ENCODE measurements around the gene GNAQ. TPM values are rescaled to one million over a fixed set of nuclear protein-coding genes. Genes with fewer than 3 reads are reported as not detected.

Gene GNAQ
- total RNA-seq, 1 experiment from 2014 or later = 48.6 TPM

DNA sequence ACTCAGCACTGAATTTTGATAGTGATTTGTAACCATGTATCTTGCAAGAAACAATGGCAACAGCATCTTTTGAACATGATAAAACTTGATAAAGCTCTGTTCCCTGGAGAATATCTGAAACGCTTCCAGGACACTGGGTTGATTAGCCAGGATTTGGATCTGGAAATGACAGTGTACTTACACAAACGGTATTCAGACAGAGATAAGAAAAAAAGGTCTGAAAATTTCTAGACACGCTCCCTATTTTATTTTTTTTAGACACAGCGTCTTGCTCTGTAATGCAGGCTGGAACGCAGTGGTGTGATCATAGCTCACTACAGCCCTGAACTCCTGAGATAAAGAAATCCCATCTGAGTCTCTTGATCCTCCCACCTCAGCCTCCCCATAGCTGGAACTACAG, 109.0 kb downstream of the GNAQ start:
- H3K27me3 ChIP-seq (ENCODE audit: insufficient read depth, low read length) = no peaks in the 10 kb centered on the region
- H3K36me3 Mint-ChIP-seq (ENCODE audit: insufficient read depth in 1 of 3, low read depth in 3 of 3) = peaks cover 5 to 20% (median 17%) of the 10 kb centered on the region in 3 experiments; a peak in 6 of 7 replicates
- no peak overlapping the region for H2AFZ ChIP-seq (ENCODE audit: low read length)
- no peak overlapping the region for H2AK5ac ChIP-seq (ENCODE audit: insufficient read length, low read length)
- peaks cover 6% of the 10 kb centered on the region for H3K79me1 ChIP-seq (ENCODE audit: insufficient read depth, low read depth, low read length, poor library complexity, severe bottlenecking)
- H3K27me3 Mint-ChIP-seq (ENCODE audit: low read depth) = no peaks in the 10 kb centered on the region
- H3K23ac ChIP-seq (ENCODE audit: insufficient read length, low read depth, low read length) = no peak overlapping the region
- H3K14ac ChIP-seq (ENCODE audit: insufficient read depth, low read length) = no peak overlapping the region
- TF ChIP-seq, protein P1, sequence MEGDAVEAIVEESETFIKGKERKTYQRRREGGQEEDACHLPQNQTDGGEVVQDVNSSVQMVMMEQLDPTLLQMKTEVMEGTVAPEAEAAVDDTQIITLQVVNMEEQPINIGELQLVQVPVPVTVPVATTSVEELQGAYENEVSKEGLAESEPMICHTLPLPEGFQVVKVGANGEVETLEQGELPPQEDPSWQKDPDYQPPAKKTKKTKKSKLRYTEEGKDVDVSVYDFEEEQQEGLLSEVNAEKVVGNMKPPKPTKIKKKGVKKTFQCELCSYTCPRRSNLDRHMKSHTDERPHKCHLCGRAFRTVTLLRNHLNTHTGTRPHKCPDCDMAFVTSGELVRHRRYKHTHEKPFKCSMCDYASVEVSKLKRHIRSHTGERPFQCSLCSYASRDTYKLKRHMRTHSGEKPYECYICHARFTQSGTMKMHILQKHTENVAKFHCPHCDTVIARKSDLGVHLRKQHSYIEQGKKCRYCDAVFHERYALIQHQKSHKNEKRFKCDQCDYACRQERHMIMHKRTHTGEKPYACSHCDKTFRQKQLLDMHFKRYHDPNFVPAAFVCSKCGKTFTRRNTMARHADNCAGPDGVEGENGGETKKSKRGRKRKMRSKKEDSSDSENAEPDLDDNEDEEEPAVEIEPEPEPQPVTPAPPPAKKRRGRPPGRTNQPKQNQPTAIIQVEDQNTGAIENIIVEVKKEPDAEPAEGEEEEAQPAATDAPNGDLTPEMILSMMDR (conservative IDR thresholded peaks at IDR 0.05) = no peak
- no peaks in the 10 kb centered on the region for H3K9me3 Mint-ChIP-seq
- no peaks in the 10 kb centered on the region for H3K23me2 ChIP-seq (ENCODE audit: insufficient read length, low read depth, low read length, poor library complexity, severe bottlenecking)
- H4K5ac ChIP-seq (ENCODE audit: insufficient read length, low read depth, low read length) = no peak overlapping the region
- H3K4me3 Mint-ChIP-seq = no peak overlapping the region
- no peak for DNase-seq
- no peak overlapping the region for H2BK120ac ChIP-seq (ENCODE audit: low read depth, low read length, poor library complexity, severe bottlenecking)
- H3K18ac ChIP-seq (ENCODE audit: insufficient read length, low read depth, low read length) = no peak overlapping the region
- no peak overlapping the region for H2BK12ac ChIP-seq (ENCODE audit: insufficient read length, low read depth, low read length)
- H2BK20ac ChIP-seq (ENCODE audit: low read depth, low read length, poor library complexity, severe bottlenecking) = no peak overlapping the region
- no CpG with 5 or more reads among the region's 5 CpGs for WGBS (ENCODE audit: extremely low coverage, insufficient read length, low lambda C conversion rate)
- no peak overlapping the region for H4K8ac ChIP-seq (replicated peaks; ENCODE audit: insufficient read length, low read depth, low read length)
- H3K56ac ChIP-seq (ENCODE audit: insufficient read length, low read depth, low read length) = no peak overlapping the region
- no peak overlapping the region for H3K27ac Mint-ChIP-seq
- H3K4me1 ChIP-seq (ENCODE audit: insufficient read depth, low read length) = no peaks in the 10 kb centered on the region
- no peak overlapping the region for H3K4ac ChIP-seq (ENCODE audit: low read depth, low read length)
- no peak overlapping the region for H2BK15ac ChIP-seq (ENCODE audit: low read depth, low read length)
- no peaks in the 10 kb centered on the region for H3K9me3 ChIP-seq (ENCODE audit: control insufficient read depth, low read depth, low read length)
- H3K4me1 Mint-ChIP-seq = peaks cover 17 to 22% of the 10 kb centered on the region in 2 experiments
- no peak overlapping the region for H3K9ac ChIP-seq (ENCODE audit: extremely low read depth, insufficient read length, low read length)
- H3K79me2 ChIP-seq (ENCODE audit: insufficient read depth, low read length) = peaks cover 3% of the 10 kb centered on the region
- no peak overlapping the region for H4K91ac ChIP-seq (ENCODE audit: insufficient read length, low read depth, low read length)
- no peak overlapping the region for H3K4me2 ChIP-seq (ENCODE audit: insufficient read depth, insufficient read length, low read length)
- no peak overlapping the region for H3K27ac ChIP-seq (ENCODE audit: insufficient read length, low read depth, low read length)
- no peak overlapping the region for H3T11ph ChIP-seq (ENCODE audit: low read length)
- no peak overlapping the region for H2BK5ac ChIP-seq (ENCODE audit: insufficient read length, low read length)
- no peaks in the 10 kb centered on the region for H4K20me1 ChIP-seq (ENCODE audit: control insufficient read depth, insufficient read depth, insufficient read length)
